Eye (tissue), 1 donor: ENCODE measurements around the gene ITIH3.
"Not testable (repeated sequence)": the region's sequence is repeated elsewhere in the genome, so short reads cannot be mapped to it uniquely, and the experiment has no call there.

ENCODE experiments used
- DNase-seq: peaks from one replicate; pipeline ENCODE4 v3.0.0-alpha.2; 2015

Gene ITIH3

GRCh38 chr3:52794612-52795099 lies at the start of gene ITIH3:
ITIH3 (plus strand) TSS chr3:52794796; CDS start chr3:52794804, 8 bp downstream.
- no peak for DNase-seq

DNA sequence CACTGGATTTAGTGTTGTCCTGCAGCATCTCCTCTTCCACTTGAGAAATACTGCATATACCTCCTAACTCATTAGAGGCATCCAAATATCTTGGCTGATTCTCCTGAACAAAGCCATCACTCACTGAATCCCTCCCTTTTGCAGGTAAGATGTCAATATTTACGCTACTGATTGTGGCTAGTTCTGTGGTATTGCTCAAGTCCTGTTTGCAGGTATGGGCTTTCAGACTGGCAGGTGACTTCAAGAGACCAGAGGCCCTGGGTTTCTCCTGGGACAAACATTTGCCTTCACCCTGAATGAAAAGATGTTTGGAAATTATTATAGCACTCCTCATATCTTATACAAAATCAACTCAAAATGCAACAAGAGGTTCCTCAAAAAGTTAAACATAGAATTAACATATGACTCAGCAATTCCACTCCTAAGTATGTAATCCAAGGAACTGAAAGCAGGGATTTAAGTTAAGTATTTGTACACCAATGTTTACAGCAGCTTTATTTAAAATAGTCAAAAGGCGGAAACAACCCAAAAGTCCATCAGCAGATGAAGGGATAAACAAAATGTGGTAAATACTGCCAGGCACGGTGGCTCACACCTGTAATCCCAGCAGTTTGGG lies 42.4 kb upstream of the ITIH3 start:
- DNase-seq = no peak

DNA sequence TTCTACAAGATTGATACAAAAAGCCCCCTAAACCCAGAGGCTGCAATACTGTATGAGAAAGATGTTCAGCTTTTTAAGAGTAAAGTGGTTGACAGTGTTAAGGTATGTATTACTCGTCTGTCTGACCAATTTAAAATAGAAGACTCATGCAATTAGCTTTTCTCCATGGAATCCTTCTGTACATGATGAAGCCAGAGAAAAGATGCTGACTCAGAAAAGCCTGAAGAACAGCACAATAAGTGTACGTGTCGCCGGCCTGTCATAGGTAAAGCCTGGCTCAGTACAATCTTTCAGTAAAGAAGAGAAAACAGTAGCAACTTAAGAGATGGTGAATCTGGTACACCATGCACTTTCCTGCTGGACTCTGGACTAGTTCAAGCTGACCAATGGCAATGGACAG lies 40.2 kb upstream of the ITIH3 start:
- DNase-seq = no peak

GRCh38 chr3:52756141-52756540 lies 38.5 kb upstream of the ITIH3 start:
- no peak for DNase-seq

DNA sequence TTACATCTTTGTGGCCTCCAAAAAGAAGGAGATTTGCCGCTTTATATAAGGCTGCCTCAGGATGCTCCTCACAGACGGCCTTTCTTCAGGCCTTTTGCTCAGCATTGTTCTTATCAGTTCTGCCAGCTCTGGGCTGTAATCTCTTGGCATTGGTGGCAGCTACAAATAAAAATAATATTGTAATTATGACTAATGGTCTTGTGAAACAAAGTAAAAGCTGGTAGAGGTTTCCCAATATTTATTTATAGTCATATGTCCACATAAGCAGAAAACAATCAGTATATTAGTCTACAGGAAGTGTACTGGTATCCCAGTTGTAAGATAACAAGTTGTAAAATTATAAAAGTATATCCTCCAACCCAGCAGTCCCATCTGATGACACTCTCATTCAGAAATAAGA lies 31.1 kb upstream of the ITIH3 start:
- no peak for DNase-seq

DNA sequence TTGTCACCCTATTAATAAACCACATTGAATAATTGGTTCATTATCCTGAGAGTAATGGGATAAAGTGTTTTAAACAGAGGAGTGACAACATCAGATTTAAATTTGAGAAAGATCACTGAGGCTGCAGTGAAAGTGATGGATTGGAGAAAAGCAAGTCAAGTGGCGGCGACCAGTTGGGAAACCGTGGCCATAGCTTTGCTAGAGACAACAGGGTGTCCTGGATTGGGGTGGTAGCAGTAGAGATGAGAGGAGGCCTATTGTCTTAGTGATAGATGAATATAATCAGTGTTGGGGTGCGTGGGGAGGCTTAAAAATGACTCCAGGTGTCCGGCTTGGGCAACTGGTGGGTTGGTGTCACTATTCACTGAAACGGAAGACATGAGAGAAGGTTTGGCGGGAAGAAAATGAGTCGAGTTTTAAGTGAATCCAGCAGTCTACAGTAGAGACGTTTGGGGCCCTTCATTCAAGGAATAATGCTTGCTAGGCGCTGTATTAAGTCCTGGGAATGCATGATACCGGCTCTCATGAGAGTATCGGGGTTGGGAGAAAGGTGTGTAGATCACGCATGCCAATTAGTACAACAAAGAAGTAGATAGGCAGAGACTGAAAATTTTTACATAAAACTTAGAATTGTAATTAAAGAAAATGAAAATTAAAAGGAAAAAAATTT lies 24.7 kb upstream of the ITIH3 start:
- peak; percentile 56 for DNase-seq

- peak; percentile 97 for DNase-seq
These were observed 23.9 kb upstream of the ITIH3 start, which contains the start of gene NEK4 for GRCh38 chr3:52770496-52771333. NEK4 (minus strand) TSS chr3:52770940; CDS start chr3:52770746, 194 bp downstream.

- DNase-seq = no peak
These were observed 23.3 kb upstream of the ITIH3 start for GRCh38 chr3:52771334-52771681.

- DNase-seq = no peak
These were observed 22.9 kb upstream of the ITIH3 start for GRCh38 chr3:52771702-52772101.

GRCh38 chr3:52773361-52774065 lies 21.1 kb upstream of the ITIH3 start:
- DNase-seq = no peak

DNA sequence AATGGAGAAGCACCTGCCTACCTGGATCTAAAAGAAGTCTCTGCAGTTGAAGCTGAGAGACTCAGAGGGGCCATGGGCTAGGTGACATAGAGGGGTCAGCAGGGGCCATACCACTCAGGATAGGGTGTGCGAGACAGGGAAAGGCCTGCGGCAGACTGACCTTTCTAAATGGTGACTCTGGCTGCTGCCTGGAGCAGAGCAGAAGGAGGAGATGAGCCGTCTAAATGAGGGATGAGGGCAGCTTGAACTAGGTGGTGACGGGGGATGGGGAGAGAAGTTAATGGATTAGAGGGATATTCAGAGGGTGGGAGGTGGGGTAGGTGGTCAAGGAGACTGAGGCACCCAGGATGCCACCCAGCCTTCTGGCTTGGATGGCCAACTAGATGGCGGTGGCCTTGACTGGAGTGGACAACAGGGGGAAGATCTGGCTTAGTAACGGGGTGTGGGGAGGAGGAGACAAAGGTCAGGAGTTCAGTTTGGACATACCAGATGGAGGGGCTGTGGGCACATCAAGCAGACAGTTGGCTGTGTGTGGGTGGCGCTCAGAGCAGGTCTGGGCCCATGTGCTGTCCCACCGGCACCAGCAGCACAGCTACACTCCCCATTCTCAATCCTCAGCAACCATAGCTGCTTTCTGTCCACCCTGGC lies 20.4 kb upstream of the ITIH3 start:
- no peak for DNase-seq

GRCh38 chr3:52774901-52775864 lies 19.4 kb upstream of the ITIH3 start:
- no peak for DNase-seq

- DNase-seq = no peak
These were observed 18.7 kb upstream of the ITIH3 start for GRCh38 chr3:52775877-52776276.

DNA sequence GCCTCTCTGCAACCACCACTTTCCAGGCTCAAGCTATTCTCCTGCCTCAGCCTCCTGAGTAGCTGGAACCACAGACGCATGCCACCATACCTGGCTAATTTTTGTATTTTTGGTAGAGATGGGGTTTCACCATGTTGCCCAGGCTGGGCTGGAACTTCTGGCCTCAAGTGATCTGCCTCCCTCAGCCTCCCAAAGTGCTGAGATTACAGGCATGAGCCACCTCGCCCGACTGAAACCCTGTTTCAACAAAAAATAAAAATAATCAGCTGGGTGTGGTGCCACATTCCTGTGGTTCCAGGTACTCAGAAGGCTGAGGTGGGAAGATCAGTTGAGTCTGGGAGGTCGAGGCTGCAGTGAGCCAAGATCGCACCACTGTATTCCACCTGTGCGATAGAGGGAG lies 18.1 kb upstream of the ITIH3 start:
- DNase-seq = not testable (repeated sequence)

GRCh38 chr3:52777127-52777958 lies 17.3 kb upstream of the ITIH3 start, which contains the start of gene ITIH1:
ITIH1 (plus strand) TSS chr3:52777599; CDS start chr3:52777616, 17 bp downstream.
- DNase-seq = no peak

- no peak for DNase-seq
These were observed 16.4 kb upstream of the ITIH3 start for GRCh38 chr3:52777959-52778805.

- DNase-seq = no peak
These were observed 15.4 kb upstream of the ITIH3 start for GRCh38 chr3:52779011-52779836.
